MM.1S (cell line): ENCODE data around the gene ARHGAP35.

Experiments used
- DNase-seq: peaks from one replicate; pipeline ENCODE4 v3.0.0-alpha.2; 2015
- H2AFZ ChIP-seq: fragments of 300-600 bp; sonication (generic); 2 replicates; pipeline ENCODE4 v1.6.0; 2016; ENCODE audit warnings: antibody characterized with exemption, low read length
- H3F3A ChIP-seq: fragments of 300-600 bp; sonication (generic); 2 replicates; pipeline ENCODE4 v1.6.1; 2016; ENCODE audit warnings: mild to moderate bottlenecking, antibody characterized with exemption, low read length, moderate library complexity, mixed read lengths; ENCODE audit not compliant: insufficient read depth
- H3K27ac ChIP-seq: fragments of 300-600 bp; sonication (generic); 2 replicates; pipeline ENCODE4 v1.5.1; 2016; ENCODE audit warnings: mild to moderate bottlenecking, low read length
- H3K27me3 ChIP-seq: fragments of 300-600 bp; sonication (generic); replicated peaks from 2 replicates; pipeline ENCODE4 v1.6.0; 2016; ENCODE audit warnings: low read length; ENCODE audit not compliant: insufficient read depth
- H3K36me3 ChIP-seq: fragments of 300-600 bp; sonication (generic); replicated peaks from 2 replicates; pipeline ENCODE4 v1.6.1; 2016; ENCODE audit warnings: mild to moderate bottlenecking, low read length, mixed read lengths; ENCODE audit not compliant: insufficient read depth
- H3K4me1 ChIP-seq: fragments of 300-600 bp; sonication (generic); 2 replicates; pipeline ENCODE4 v1.6.1; 2016; ENCODE audit warnings: low read length, mixed read lengths
- H3K4me2 ChIP-seq: fragments of 300-600 bp; sonication (generic); 2 replicates; pipeline ENCODE4 v1.6.0; 2016; ENCODE audit warnings: low read depth, low read length
- H3K4me3 ChIP-seq: fragments of 300-600 bp; sonication (generic); 2 replicates; pipeline ENCODE4 v1.5.1; 2016; ENCODE audit warnings: low read length, mixed read lengths
- H3K79me2 ChIP-seq: fragments of 300-600 bp; sonication (generic); 2 replicates; pipeline ENCODE4 v1.6.1; 2016; ENCODE audit warnings: mixed run types, low read length, mixed read lengths
- H3K9ac ChIP-seq: fragments of 300-600 bp; sonication (generic); 2 replicates; pipeline ENCODE4 v1.6.1; 2016; ENCODE audit warnings: low read length, mixed read lengths
- H3K9me2 ChIP-seq: fragments of 300-600 bp; sonication (generic); replicated peaks from 2 replicates; pipeline ENCODE4 v1.6.1; 2016; ENCODE audit warnings: mild to moderate bottlenecking, low read length, mixed read lengths; ENCODE audit not compliant: insufficient read depth
- H3K9me3 ChIP-seq: fragments of 300-600 bp; sonication (generic); replicated peaks from 2 replicates; pipeline ENCODE4 v1.6.1; 2016; ENCODE audit warnings: mild to moderate bottlenecking, low read length, mixed read lengths; ENCODE audit not compliant: insufficient read depth
- H4K20me1 ChIP-seq: fragments of 300-600 bp; sonication (generic); 2 replicates; pipeline ENCODE4 v1.6.1; 2016; ENCODE audit warnings: mild to moderate bottlenecking, low read length, moderate library complexity, mixed read lengths; ENCODE audit not compliant: insufficient read depth
- EZH2 ChIP-seq: fragments of 300-600 bp; sonication (generic); optimal IDR thresholded peaks from 2 replicates; pipeline ENCODE3; 2017; ENCODE audit warnings: low read depth, mild to moderate bottlenecking, antibody characterized with exemption, low read length, mixed read lengths
- EZH2phosphoT487 ChIP-seq: fragments of 300-600 bp; sonication (generic); IDR thresholded peaks from 2 replicates; pipeline ENCODE4 v1.6.1; 2018; ENCODE audit warnings: antibody characterized with exemption, low read length
- TF ChIP-seq, protein P1 (sequence below): fragments of 300-600 bp; sonication (generic); IDR thresholded peaks from 2 replicates; pipeline ENCODE4 v1.5.1; 2016; ENCODE audit warnings: antibody characterized with exemption, low read length, mixed read lengths

ARHGAP35 gene

DNA sequence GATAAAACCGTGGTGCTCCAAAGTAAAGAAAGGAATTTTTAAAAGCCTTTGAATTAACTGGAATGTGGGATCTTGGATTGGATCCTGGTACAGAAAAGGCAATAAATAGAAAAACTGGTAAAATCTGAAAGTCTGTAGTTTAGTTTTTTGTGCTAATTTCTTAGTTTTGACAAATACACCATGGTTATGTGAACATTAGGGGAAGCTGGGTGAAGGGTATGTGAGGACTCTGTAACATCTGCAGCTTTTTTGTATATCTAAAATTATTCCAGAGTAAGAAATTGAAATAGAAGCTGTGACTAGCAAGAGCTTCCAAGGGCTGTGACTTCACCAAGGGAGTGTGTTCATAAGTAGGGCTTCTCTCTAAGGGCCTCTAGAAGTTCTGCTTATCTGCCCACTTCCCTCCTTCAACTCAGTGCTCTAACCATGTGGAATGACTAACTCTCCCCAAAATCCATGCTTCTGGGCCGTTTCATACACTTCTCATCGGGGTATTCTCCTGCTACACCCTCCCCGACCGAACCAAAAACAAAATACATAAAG lies 26.5 kb downstream of the ARHGAP35 start:
- H3K79me2 ChIP-seq = peaks cover 17% of the 10 kb centered on the region; the same call in 1 of the 2 replicates

DNA sequence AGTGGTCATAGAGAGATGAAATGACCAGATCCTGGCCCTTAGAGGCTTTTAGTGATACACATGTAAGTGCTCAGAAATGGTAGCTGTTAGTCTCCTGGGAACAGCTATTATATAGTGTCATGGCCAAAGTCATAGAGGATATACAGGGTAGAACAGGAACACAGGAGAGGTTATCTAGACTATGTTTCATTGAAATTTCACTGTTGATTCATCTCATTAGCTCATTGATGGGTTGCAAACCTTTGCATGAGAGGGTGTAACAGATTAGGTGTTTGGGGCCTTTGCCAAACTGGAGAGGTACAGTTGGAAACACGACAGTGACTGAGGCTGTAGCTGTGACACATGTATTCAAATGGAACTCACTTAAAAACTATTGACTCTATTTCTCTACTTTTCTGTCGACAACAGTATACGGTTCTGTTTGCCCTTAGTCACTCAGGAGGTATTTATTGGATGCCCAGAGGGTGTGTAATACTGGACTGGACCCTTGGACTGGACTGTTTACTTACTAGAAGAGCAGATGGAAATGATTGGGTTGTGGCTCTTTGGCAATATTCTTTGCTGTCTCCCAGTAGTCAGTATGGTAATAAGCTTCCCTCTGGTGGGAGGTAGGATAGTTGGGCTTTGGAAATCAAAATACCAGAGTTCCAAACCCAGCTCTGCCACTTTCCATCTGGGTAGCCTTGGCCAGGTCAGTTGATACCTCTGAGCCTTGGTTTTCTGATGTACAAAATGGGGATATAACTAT lies 29.8 kb downstream of the ARHGAP35 start:
- DNase-seq = no peak
- Histone ChIP-seq H3K79me2 (peaks cover 29% of the 10 kb centered on the region), H3K27ac (no peak overlapping the region), H4K20me1 (no peaks in the 10 kb centered on the region), H3K9ac (no peak overlapping the region), H3K4me2 (no peak overlapping the region), H3K4me1 (no peaks in the 10 kb centered on the region), H2AFZ (no peak overlapping the region), H3K9me3 (no peaks in the 10 kb centered on the region), H3K27me3 (no peaks in the 10 kb centered on the region), H3K9me2 (no peaks in the 10 kb centered on the region), H3F3A (no peaks in the 10 kb centered on the region), H3K4me3 (no peak overlapping the region), H3K36me3 (no peaks in the 10 kb centered on the region)
- TF ChIP-seq, protein P1, sequence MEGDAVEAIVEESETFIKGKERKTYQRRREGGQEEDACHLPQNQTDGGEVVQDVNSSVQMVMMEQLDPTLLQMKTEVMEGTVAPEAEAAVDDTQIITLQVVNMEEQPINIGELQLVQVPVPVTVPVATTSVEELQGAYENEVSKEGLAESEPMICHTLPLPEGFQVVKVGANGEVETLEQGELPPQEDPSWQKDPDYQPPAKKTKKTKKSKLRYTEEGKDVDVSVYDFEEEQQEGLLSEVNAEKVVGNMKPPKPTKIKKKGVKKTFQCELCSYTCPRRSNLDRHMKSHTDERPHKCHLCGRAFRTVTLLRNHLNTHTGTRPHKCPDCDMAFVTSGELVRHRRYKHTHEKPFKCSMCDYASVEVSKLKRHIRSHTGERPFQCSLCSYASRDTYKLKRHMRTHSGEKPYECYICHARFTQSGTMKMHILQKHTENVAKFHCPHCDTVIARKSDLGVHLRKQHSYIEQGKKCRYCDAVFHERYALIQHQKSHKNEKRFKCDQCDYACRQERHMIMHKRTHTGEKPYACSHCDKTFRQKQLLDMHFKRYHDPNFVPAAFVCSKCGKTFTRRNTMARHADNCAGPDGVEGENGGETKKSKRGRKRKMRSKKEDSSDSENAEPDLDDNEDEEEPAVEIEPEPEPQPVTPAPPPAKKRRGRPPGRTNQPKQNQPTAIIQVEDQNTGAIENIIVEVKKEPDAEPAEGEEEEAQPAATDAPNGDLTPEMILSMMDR = no peak
- no peak for TF ChIP-seq EZH2
- no peak for TF ChIP-seq EZH2phosphoT487

More for the DNA sequence above, 26.5 kb downstream of the ARHGAP35 start:
- Histone ChIP-seq H2AFZ (no peak overlapping the region), H4K20me1 (no peaks in the 10 kb centered on the region), H3K9me3 (no peaks in the 10 kb centered on the region), H3K4me1 (no peaks in the 10 kb centered on the region), H3K27me3 (no peaks in the 10 kb centered on the region), H3K27ac (no peak overlapping the region), H3K4me2 (no peak overlapping the region), H3K9ac (no peak overlapping the region), H3K36me3 (no peaks in the 10 kb centered on the region), H3K4me3 (no peak overlapping the region), H3K9me2 (no peaks in the 10 kb centered on the region), H3F3A (no peaks in the 10 kb centered on the region)
- DNase-seq = no peak
- no peak for TF ChIP-seq EZH2
- TF ChIP-seq, protein P1 = no peak
- TF ChIP-seq EZH2phosphoT487 = no peak

DNA sequence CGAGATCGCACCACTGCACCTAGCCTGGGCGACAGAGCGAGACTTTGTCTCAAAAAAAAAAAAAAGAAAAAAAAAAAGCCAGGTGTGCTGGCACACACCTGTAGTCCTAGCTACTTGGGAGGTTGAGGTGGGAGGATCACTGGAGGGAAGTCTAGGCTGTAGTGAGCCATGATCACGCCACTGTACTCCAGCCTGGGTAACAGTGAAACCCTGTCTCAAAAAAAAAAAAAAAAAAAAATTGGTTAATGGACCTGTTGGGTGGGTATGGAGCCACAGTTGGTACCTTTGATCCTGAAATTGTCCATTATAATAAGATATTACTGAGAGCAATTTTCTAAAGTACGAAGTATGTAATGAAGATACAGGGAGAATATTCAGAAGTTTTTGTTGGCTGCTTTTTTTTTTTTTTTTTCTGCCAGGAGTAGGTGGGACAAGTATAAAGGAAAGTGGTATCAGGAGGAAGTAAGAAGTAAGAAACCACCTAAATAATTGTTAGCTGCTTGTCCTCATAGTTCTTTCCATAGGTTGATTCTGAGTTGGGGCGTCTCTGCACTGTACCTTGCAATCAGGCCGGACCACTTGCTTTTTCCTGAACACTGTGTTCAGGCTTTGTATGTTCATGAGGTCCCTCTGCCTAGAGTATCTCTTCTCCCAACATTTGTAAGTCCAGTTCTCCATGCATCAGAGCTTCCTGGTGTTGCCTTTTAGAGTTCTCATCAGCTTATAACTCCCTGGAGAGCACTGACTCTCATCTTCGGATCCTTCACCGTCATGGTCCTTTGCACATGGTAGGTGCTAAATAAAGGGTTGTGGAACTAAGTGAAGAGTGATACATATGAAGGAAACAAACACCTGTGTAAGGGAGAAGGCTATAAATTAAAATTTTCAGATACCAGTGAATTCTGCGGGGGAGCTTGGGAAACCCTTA lies 31.7 kb downstream of the ARHGAP35 start:
- no peaks in the 10 kb centered on the region for H3K9me2 ChIP-seq
- no peak for DNase-seq
- no peak for TF ChIP-seq EZH2
- TF ChIP-seq, protein P1 = no peak
- peaks cover 33% of the 10 kb centered on the region for H3K79me2 ChIP-seq
- H3K4me1 ChIP-seq = no peaks in the 10 kb centered on the region
- no peak overlapping the region for H2AFZ ChIP-seq
- H3F3A ChIP-seq = no peaks in the 10 kb centered on the region
- no peak overlapping the region for H3K9ac ChIP-seq
- H3K9me3 ChIP-seq = no peaks in the 10 kb centered on the region
- H4K20me1 ChIP-seq = no peaks in the 10 kb centered on the region
- no peaks in the 10 kb centered on the region for H3K27me3 ChIP-seq
- H3K36me3 ChIP-seq = no peaks in the 10 kb centered on the region
- H3K27ac ChIP-seq = no peak overlapping the region
- no peak overlapping the region for H3K4me3 ChIP-seq
- H3K4me2 ChIP-seq = no peak overlapping the region
